Measurements from ENCODE around the gene SELENOO. TPM values are rescaled to one million over a fixed set of nuclear protein-coding genes. Genes with fewer than 3 reads are reported as not detected.

Gene SELENOO
- total RNA-seq, 1 donor from 2014 or later, result 24.2 TPM

GRCh38 chr22:50197856-50198623 lies 2.8 kb upstream of the SELENOO start:
- intact Hi-C loops (cut with micrococcal nuclease), result no loop called here

- intact Hi-C loops (cut with micrococcal nuclease), result no loop called here
Observed at GRCh38 chr22:50198624-50199017, 2.2 kb upstream of the SELENOO start.

GRCh38 chr22:50199251-50199721 lies 1.5 kb upstream of the SELENOO start:
- intact Hi-C loops (cut with micrococcal nuclease), result no loop called here

DNA sequence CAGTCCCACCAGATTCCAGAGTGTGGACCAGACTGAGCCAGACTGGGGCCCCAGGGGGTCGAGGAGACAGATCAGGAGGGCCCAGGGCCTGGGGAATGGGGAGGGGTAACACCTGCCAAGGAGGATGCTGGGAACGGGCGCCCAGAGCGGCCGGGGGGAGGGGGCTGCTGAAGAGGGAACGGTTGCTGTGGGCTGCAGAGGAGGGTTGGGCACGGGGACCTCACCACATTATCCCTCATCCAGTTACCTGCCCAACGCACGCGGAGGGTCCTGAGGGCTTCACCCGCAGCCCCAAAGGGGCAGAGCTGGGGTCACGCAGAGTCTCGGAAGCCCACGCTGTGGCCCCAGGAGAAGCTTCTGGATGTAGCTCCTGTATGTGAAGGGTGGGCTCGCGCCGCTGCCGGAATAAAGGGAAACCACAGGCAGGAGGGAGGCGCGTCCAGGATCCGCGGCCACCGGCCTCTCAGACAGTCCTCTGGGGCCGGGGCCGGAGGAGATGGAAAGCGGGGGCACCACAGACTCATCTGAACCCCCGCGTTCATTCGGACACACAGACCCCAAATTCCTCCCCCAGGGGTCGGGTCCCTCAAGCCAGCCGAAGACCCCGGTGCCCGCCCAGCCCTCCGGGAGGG lies 866 bp upstream of the SELENOO start:
- intact Hi-C loops (cut with micrococcal nuclease), result loop anchor here (1.0 to 5.0 kb wide), 7 partner anchors 10 to 433 kb away; partner anchors contain the start of genes TRABD and TUBGCP6

DNA sequence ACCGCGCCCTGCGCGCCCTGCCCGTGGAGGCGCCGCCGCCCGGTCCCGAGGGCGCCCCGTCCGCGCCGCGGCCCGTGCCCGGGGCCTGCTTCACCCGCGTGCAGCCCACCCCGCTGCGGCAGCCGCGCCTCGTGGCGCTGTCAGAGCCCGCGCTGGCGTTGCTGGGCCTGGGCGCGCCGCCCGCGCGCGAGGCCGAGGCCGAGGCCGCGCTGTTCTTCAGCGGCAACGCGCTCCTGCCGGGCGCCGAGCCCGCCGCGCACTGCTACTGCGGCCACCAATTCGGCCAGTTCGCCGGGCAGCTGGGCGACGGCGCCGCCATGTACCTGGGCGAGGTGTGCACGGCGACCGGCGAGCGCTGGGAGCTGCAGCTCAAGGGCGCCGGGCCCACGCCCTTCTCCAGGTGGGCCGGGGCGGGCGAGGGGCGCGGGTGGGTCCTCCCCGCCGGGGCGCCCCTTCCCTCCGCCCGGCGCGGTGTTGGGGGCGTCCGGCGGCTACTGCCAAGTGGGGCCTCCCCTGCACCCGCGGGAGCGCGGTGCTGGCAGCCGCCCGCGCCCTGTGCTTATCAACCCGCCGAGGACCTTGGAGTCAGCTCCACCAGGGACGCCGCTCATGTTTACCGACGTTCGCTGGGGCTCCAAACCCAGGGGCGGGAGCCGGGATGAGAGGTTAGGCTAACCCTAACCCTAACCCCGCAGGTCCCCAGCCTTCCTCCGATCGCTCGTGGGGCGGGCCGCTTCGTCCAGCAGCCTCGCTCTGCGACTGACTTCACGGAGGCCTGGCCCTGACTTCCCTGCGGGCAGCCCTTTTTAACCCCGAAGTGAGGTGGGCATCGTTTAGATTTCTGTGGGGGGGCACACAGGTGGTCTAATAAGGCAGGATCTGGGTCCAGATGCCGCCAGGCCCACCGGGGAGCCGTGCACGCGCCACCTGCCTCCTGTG lies 649 bp downstream of the SELENOO start:
- intact Hi-C loops (cut with micrococcal nuclease), result loop anchor here (1.0 to 5.0 kb wide), 7 partner anchors 17 to 434 kb away; partner anchors contain the start of genes MAPK11, TRABD and TUBGCP6

GRCh38 chr22:50202130-50202666 lies 1.4 kb downstream of the SELENOO start:
- intact Hi-C loops (cut with micrococcal nuclease), result loop anchor here (5.0 kb wide), 3 partner anchors 230 to 435 kb away; no protein-coding TSS in a partner anchor

DNA sequence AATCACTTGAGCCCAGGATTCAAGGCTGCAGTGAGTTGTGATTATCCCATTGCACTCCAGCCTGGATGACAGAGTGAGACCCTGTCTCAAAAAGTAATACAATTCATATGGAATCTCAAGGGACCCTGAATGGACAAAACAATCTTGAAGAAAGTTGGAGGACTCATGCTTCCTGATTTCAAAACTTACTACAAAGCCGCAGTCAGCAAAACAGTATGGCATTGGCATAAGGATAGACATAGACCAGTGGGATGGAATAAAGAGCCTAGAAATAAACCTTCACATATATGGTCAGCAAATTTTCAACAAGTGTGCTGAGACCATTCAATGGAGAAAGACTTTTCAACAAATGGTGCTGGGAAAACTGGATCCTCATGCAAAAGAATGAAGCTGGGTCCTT lies 2.5 kb downstream of the SELENOO start:
- intact Hi-C loops (cut with micrococcal nuclease), result loop anchor here (5.0 kb wide), 3 partner anchors 231 to 436 kb away; no protein-coding TSS in a partner anchor

DNA sequence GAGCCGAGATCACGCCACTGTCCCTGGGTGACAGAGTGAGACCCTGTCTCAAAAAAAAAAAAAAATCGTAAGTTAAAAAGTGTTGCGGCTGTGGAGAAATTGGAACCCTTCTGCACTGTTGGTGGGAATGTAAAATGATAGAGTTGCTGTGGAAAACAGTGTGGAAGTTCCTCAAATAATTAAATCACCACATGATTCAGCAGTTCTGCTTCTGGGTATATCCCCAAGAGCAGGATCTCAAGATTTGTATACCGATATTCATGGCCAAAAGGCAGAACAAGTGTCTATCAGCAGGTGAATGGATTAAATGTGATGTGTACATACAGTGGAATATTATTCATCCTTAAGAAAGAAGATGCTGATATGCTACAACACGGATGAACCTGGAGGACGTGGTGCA lies 3.8 kb downstream of the SELENOO start:
- intact Hi-C loops (cut with micrococcal nuclease), result loop anchor here (5.0 kb wide), 3 partner anchors 232 to 437 kb away; no protein-coding TSS in a partner anchor

- intact Hi-C loops (cut with micrococcal nuclease), result loop anchor here (5.0 kb wide), 3 partner anchors 233 to 438 kb away; no protein-coding TSS in a partner anchor
Observed at GRCh38 chr22:50204998-50205397, 4.2 kb downstream of the SELENOO start.

DNA sequence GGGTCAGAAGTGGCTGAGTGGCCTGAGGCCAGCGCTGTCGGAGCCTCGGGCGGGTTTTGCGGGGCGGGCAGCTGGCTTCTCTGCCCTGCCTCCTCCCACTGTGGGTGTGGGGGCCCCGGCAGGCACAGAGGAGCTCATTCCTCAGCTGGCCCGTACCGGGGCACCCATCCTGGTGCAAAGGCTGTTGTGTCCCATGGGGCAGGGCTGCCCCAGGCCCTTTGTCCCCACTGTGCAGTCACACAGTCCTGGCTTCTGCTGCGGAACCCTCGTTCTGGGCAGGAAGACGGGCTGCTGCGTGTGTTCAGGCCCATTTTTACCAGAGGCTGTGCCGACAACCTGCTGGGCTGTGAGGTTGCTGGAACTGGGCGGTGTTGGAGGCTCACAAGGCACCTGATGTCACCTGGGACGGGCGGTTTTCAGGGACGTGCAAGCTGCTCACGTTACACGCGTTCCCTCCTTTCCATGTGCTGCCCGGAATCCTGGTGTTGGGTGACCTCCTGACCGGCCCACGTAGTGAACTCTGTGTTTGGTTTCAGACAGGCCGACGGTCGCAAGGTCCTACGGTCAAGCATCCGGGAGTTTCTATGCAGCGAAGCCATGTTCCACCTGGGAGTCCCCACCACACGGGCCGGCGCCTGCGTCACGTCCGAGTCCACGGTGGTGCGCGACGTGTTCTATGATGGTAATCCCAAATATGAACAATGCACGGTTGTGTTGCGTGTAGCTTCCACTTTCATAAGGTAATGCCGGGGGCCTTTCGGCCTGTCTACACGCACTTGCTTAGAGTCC lies 5.2 kb downstream of the SELENOO start:
- intact Hi-C loops (cut with micrococcal nuclease), result no loop called here

- intact Hi-C loops (cut with micrococcal nuclease), result no loop called here
Observed at GRCh38 chr22:50206599-50206998, 5.8 kb downstream of the SELENOO start.

GRCh38 chr22:50207383-50208140 lies 6.8 kb downstream of the SELENOO start:
- intact Hi-C loops (cut with micrococcal nuclease), result no loop called here

- intact Hi-C loops (cut with micrococcal nuclease), result no loop called here
Observed at GRCh38 chr22:50208430-50208938, 7.7 kb downstream of the SELENOO start.

GRCh38 chr22:50208939-50209892 lies 8.4 kb downstream of the SELENOO start:
- intact Hi-C loops (cut with micrococcal nuclease), result loop anchor here (1.0 kb wide), 1 partner anchor 60 kb away; no protein-coding TSS in a partner anchor

- intact Hi-C loops (cut with micrococcal nuclease), result loop anchor here (1.0 kb wide), 1 partner anchor 61 kb away; no protein-coding TSS in a partner anchor
Observed at GRCh38 chr22:50209893-50210292, 9.1 kb downstream of the SELENOO start.

DNA sequence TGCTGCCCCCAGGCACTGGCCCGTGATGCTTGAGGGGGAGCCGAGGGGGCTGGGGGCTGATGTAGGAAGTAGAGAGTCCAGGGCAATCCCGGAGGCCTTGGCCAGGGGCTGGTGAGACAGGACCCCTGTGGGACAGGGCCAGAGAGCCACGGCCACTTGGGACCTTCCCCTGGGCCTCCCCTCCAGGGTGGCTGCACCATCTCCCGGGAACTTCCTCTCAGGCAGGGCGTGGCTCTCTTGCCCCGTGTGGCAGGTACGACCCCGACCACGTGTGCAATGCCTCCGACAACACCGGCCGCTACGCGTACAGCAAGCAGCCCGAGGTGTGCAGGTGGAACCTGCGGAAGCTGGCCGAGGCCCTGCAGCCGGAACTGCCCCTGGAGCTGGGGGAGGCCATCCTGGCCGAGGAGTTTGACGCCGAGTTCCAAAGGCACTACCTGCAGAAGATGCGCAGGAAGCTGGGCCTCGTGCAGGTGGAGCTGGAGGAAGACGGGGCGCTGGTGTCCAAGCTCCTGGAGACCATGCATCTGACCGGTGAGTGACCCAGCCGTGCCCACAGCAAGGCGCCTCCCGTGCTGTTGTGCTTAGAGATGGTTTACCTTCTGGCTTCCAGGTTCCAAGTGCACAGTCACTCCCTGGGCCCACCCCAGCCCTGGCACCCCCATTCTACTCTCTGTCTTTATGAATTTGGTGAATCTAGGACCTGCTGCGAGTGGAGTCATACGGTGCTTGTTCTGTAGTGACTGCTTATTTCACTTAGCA lies 9.7 kb downstream of the SELENOO start:
- intact Hi-C loops (cut with micrococcal nuclease), result no loop called here

- intact Hi-C loops (cut with micrococcal nuclease), result no loop called here
Observed at GRCh38 chr22:50211147-50211546, 10.3 kb downstream of the SELENOO start.

All from T-helper 1 cell treated with Interleukin-12 subunit alpha and Interleukin-12 subunit beta and Interleukin-4 antibody, amounts not matched to agents 30 ng/mL and 1 ng/mL, for 36 hours (primary cell).